ENCODE measurements around the gene NOVA1.

DNA sequence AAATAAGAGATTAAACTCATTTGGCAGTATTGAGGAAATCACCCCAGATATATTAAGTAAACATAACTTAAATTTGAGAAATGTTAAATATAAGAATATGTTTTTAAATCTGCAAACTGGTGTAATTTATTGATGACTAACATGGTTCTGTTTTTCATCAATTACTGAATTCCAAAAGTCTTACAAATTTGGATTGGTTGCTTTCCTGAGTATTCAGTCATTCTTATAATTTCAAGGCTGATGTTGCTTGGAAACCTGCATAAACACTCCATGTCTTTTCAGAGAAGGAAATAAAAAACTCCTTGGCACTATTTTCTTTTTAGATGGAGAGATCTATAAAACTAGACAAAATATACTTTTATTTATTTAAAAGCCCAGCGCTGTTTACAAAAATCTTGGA lies 71.7 kb downstream of the NOVA1 start:
- TF ChIP-seq, protein P1, sequence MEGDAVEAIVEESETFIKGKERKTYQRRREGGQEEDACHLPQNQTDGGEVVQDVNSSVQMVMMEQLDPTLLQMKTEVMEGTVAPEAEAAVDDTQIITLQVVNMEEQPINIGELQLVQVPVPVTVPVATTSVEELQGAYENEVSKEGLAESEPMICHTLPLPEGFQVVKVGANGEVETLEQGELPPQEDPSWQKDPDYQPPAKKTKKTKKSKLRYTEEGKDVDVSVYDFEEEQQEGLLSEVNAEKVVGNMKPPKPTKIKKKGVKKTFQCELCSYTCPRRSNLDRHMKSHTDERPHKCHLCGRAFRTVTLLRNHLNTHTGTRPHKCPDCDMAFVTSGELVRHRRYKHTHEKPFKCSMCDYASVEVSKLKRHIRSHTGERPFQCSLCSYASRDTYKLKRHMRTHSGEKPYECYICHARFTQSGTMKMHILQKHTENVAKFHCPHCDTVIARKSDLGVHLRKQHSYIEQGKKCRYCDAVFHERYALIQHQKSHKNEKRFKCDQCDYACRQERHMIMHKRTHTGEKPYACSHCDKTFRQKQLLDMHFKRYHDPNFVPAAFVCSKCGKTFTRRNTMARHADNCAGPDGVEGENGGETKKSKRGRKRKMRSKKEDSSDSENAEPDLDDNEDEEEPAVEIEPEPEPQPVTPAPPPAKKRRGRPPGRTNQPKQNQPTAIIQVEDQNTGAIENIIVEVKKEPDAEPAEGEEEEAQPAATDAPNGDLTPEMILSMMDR (IDR thresholded peaks at IDR 0.05) = no peak
- no peak for TF ChIP-seq POLR2A (IDR thresholded peaks at IDR 0.05)
